MV-4-11 (cell line): ENCODE measurements around the gene APOL4.
"Not testable (repeated sequence)": the region's sequence is repeated elsewhere in the genome, so short reads cannot be mapped to it uniquely, and the experiment has no call there.

ENCODE experiments used
- DNase-seq: peaks from one replicate; lab custom pipeline; 2025; lab: John Stamatoyannopoulos, UW

The APOL4 gene

GRCh38 chr22:36153501-36154422 is 47.8 kb downstream of the APOL4 start:
- no peak for DNase-seq

- DNase-seq = not testable (repeated sequence)
Observed at GRCh38 chr22:36152821-36153220, 48.8 kb downstream of the APOL4 start.

GRCh38 chr22:36152088-36152487 is 49.5 kb downstream of the APOL4 start:
- DNase-seq = no peak

GRCh38 chr22:36151006-36151595 is 50.5 kb downstream of the APOL4 start:
- no peak for DNase-seq

GRCh38 chr22:36149441-36149840 is 52.2 kb downstream of the APOL4 start:
- DNase-seq = peak; percentile 29

GRCh38 chr22:36148411-36148810 is 53.2 kb downstream of the APOL4 start:
- DNase-seq = no peak

- no peak for DNase-seq
Observed at GRCh38 chr22:36147196-36147791, 54.3 kb downstream of the APOL4 start.

GRCh38 chr22:36145881-36146280 is 55.7 kb downstream of the APOL4 start:
- DNase-seq = no peak

GRCh38 chr22:36144886-36145541 is 56.6 kb downstream of the APOL4 start:
- peak; percentile 48 for DNase-seq

- DNase-seq = no peak
Observed at GRCh38 chr22:36143956-36144355, 57.7 kb downstream of the APOL4 start.

GRCh38 chr22:36143066-36143815 is 58.4 kb downstream of the APOL4 start:
- DNase-seq = no peak

GRCh38 chr22:36141481-36141880 is 60.1 kb downstream of the APOL4 start:
- no peak for DNase-seq
